ENCODE data around the gene RBM33. TPM values are rescaled to one million over a fixed set of nuclear protein-coding genes. Genes with fewer than 3 reads are reported as not detected.
A peak's percentile ranks its signal among the peaks of the same experiment; 100 is the strongest.

Gene RBM33
- total RNA-seq, 4 donors from 2014 or later = 62.8 to 129 (median 92.8) TPM

- TF ChIP-seq POLR2A (IDR thresholded peaks at IDR 0.05) (no peak), EP300 (IDR thresholded peaks at IDR 0.05; ENCODE audit: low read depth) (no peak), POLR2AphosphoS5 (IDR thresholded peaks at IDR 0.05) (no peak), CTCF (IDR thresholded peaks at IDR 0.05) (no peak)
- Histone ChIP-seq H3K27me3 (peaks cover 91% of the 10 kb centered on the region), H3K36me3 (no peaks in the 10 kb centered on the region), H3K9me3 (no peaks in the 10 kb centered on the region), H3K27ac (no peak overlapping the region), H3K4me1 (peaks cover 4 to 29% (median 26%) of the 10 kb centered on the region in 4 donors), H3K4me3 (no peak overlapping the region)
- 80% methylated on average over 11 of the region's 11 CpGs; no CpG with 5 or more reads in 1 of the 2 donors for WGBS, 2 donors (ENCODE audit: low coverage in 1 of 2)
- DNase-seq = no peak
- in situ Hi-C loops (cut with MboI; ENCODE audit: low pct_ligation_motif_present in 1 of 4, low pct_unique_long_range_greater_than_20kb in 1 of 4, low sequenced_read_pairs in 3 of 4) = loop anchor here in 3 of 4 donors (10.0 to 25.0 kb wide), 3 partner anchors 662 to 1012 kb away; no protein-coding TSS in a partner anchor
- intact Hi-C loops (cut with DNase I; ENCODE audit: low total_unique reads) = no loop called here
Observed at GRCh38 chr7:155800301-155800700, 155.8 kb downstream of the RBM33 start.

- H3K27ac ChIP-seq = no peak overlapping the region
- H3K9me3 ChIP-seq = no peaks in the 10 kb centered on the region
- WGBS, 2 donors (ENCODE audit: low coverage in 1 of 2) = 84% methylated on average over 16 of the region's 16 CpGs; no CpG with 5 or more reads in 1 of the 2 donors
- no peak overlapping the region for H3K4me3 ChIP-seq
- peaks cover 6 to 34% (median 31%) of the 10 kb centered on the region in 4 donors for H3K4me1 ChIP-seq
- DNase-seq = no peak
- TF ChIP-seq CTCF (IDR thresholded peaks at IDR 0.05) (no peak), POLR2AphosphoS5 (IDR thresholded peaks at IDR 0.05) (no peak), EP300 (IDR thresholded peaks at IDR 0.05; ENCODE audit: low read depth) (no peak), POLR2A (IDR thresholded peaks at IDR 0.05) (no peak)
- peaks cover 91% of the 10 kb centered on the region for H3K27me3 ChIP-seq
- in situ Hi-C loops (cut with MboI; ENCODE audit: low pct_ligation_motif_present in 1 of 4, low pct_unique_long_range_greater_than_20kb in 1 of 4, low sequenced_read_pairs in 3 of 4) = loop anchor here in 3 of 4 donors (10.0 to 25.0 kb wide), 3 partner anchors 661 to 1011 kb away; no protein-coding TSS in a partner anchor
- intact Hi-C loops (cut with DNase I; ENCODE audit: low total_unique reads) = no loop called here
- H3K36me3 ChIP-seq = no peaks in the 10 kb centered on the region
Observed at GRCh38 chr7:155800741-155801267, 156.3 kb downstream of the RBM33 start.

GRCh38 chr7:155802291-155802690 lies 157.8 kb downstream of the RBM33 start:
- Histone ChIP-seq H3K27me3 (peaks cover 91% of the 10 kb centered on the region), H3K9me3 (no peaks in the 10 kb centered on the region), H3K4me1 (peaks cover 7 to 36% (median 30%) of the 10 kb centered on the region in 4 donors), H3K4me3 (no peak overlapping the region), H3K36me3 (no peaks in the 10 kb centered on the region), H3K27ac (no peak overlapping the region)
- TF ChIP-seq POLR2AphosphoS5 (IDR thresholded peaks at IDR 0.05) (no peak), POLR2A (IDR thresholded peaks at IDR 0.05) (no peak), EP300 (IDR thresholded peaks at IDR 0.05; ENCODE audit: low read depth) (no peak), CTCF (IDR thresholded peaks at IDR 0.05) (no peak)
- no peak for DNase-seq
- WGBS, 2 donors (ENCODE audit: low coverage in 1 of 2) = 56 to 73% methylated on average over 2 to 6 of the region's 6 CpGs
- intact Hi-C loops (cut with DNase I; ENCODE audit: low total_unique reads) (no loop called here), in situ Hi-C loops (cut with MboI; ENCODE audit: low pct_ligation_motif_present in 1 of 4, low pct_unique_long_range_greater_than_20kb in 1 of 4, low sequenced_read_pairs in 3 of 4) (loop anchor here in 3 of 4 donors (10.0 to 25.0 kb wide), 3 partner anchors 660 to 1010 kb away; no protein-coding TSS in a partner anchor)

- intact Hi-C loops (cut with DNase I; ENCODE audit: low total_unique reads) = no loop called here
- Histone ChIP-seq H3K27ac (no peak overlapping the region), H3K4me1 (peaks cover 7 to 42% (median 33%) of the 10 kb centered on the region in 4 donors), H3K36me3 (no peaks in the 10 kb centered on the region), H3K9me3 (no peaks in the 10 kb centered on the region), H3K4me3 (peak overlapping the region in 1 of 4 donors; percentile 33), H3K27me3 (peaks cover 91% of the 10 kb centered on the region)
- in situ Hi-C loops (cut with MboI; ENCODE audit: low pct_ligation_motif_present in 1 of 4, low pct_unique_long_range_greater_than_20kb in 1 of 4, low sequenced_read_pairs in 3 of 4) = loop anchor here in 3 of 4 donors (10.0 to 25.0 kb wide), 3 partner anchors 659 to 1009 kb away; no protein-coding TSS in a partner anchor
- no peak for DNase-seq
- WGBS, 2 donors (ENCODE audit: low coverage in 1 of 2) = 0 to 75% methylated on average over 2 to 64 of the region's 70 CpGs
- TF ChIP-seq POLR2A (IDR thresholded peaks at IDR 0.05) (no peak), EP300 (IDR thresholded peaks at IDR 0.05; ENCODE audit: low read depth) (no peak), CTCF (IDR thresholded peaks at IDR 0.05) (no peak), POLR2AphosphoS5 (IDR thresholded peaks at IDR 0.05) (no peak)
Observed at GRCh38 chr7:155802906-155803417, 158.5 kb downstream of the RBM33 start.
